Mucosa of descending colon (tissue), 3 donors: Measurements from ENCODE around the gene DMXL1. TPM values are rescaled to one million over a fixed set of nuclear protein-coding genes. Genes with fewer than 3 reads are reported as not detected.

Source experiments
- ATAC-seq: fragments of 200-7000 bp; cut with Tn5 transposase; one replicate; pipeline ENCODE4 v1.9.1; 2020; ENCODE audit warnings: mild to moderate bottlenecking, moderate library complexity
- DNase-seq, 3 donors: peaks; one replicate each; pipeline ENCODE4 v3.0.0-alpha.2; 2020
- H3K36me3 ChIP-seq: fragments of 200-600 bp; one replicate; pipeline ENCODE4 v1.8.0; 2021; ENCODE audit warnings: low read depth, mild to moderate bottlenecking
- H3K4me1 ChIP-seq: fragments of 200-600 bp; one replicate; pipeline ENCODE4 v1.8.0; 2021; ENCODE audit warnings: low read depth, mild to moderate bottlenecking
- H3K4me3 ChIP-seq: fragments of 200-600 bp; one replicate; pipeline ENCODE4 v1.8.0; 2021; ENCODE audit warnings: mild to moderate bottlenecking
- H3K9me3 ChIP-seq: fragments of 200-600 bp; one replicate; pipeline ENCODE4 v1.8.0; 2021; ENCODE audit warnings: mild to moderate bottlenecking
- CTCF ChIP-seq: fragments of 200-600 bp; IDR thresholded peaks from one replicate; pipeline ENCODE4 v1.8.0; 2022; ENCODE audit warnings: antibody characterized with exemption, mild to moderate bottlenecking
- intact Hi-C, 2 donors: fragments of 100-400 bp; cut with DNase I in 1 of 2; cut with micrococcal nuclease in 1 of 2; formaldehyde crosslinking; loops; one replicate each; pipeline versions ENCODE4 v1.11.0 to v1.11.1; 2022; cut with DNase I, micrococcal nuclease
- total RNA-seq, 3 donors: library from RNA; stranded (reverse); fragmentation: NEBNext Ultra II Directional in 2 of 3; extraction: Animal tissue kit (Norgen Biotek cat#: 25700) in 2 of 3; gene quantifications; one replicate each; pipeline versions ENCODE4 v1.2.1 to v1.2.4, GENCODE V29; 2021 to 2023
- donor health status: DM: no; HTN: no; CAD: no; lungs with moderate emphysema.
- donor health status: DM: no; HTN: no; CAD: no.
- donor health status: DM: no; HTN: yes; CAD: no.

Gene DMXL1
- total RNA-seq, 3 donors from 2014 or later, result 34.7 to 60.0 (median 51.0) TPM

GRCh38 chr5:119274767-119275130, 203.9 kb downstream of the DMXL1 start:
- H3K36me3 ChIP-seq, result no peaks in the 10 kb centered on the region
- no peak for TF ChIP-seq CTCF
- ATAC-seq (no peak), DNase-seq (no peak)
- H3K4me1 ChIP-seq, result peaks cover 22% of the 10 kb centered on the region
- H3K9me3 ChIP-seq, result no peaks in the 10 kb centered on the region
- no peak overlapping the region for H3K4me3 ChIP-seq
- intact Hi-C loops, result no loop called here

- no peak for TF ChIP-seq CTCF
- Histone ChIP-seq H3K9me3 (no peaks in the 10 kb centered on the region), H3K36me3 (no peaks in the 10 kb centered on the region), H3K4me3 (no peak overlapping the region), H3K4me1 (peaks cover 22% of the 10 kb centered on the region)
- intact Hi-C loops, result no loop called here
- DNase-seq, result no peak
- ATAC-seq, result no peak
Measured at GRCh38 chr5:119275146-119275545, 204.3 kb downstream of the DMXL1 start.

- Histone ChIP-seq H3K4me3 (no peak overlapping the region), H3K4me1 (peaks cover 22% of the 10 kb centered on the region), H3K36me3 (no peaks in the 10 kb centered on the region), H3K9me3 (no peaks in the 10 kb centered on the region)
- intact Hi-C loops, result no loop called here
- DNase-seq, result no peak
- peak; percentile 20 for ATAC-seq
- TF ChIP-seq CTCF, result no peak
Measured at GRCh38 chr5:119275601-119276173, 204.8 kb downstream of the DMXL1 start.

GRCh38 chr5:119276978-119277377, 206.1 kb downstream of the DMXL1 start:
- Histone ChIP-seq H3K4me1 (peaks cover 22% of the 10 kb centered on the region), H3K9me3 (no peaks in the 10 kb centered on the region), H3K4me3 (no peak overlapping the region), H3K36me3 (no peaks in the 10 kb centered on the region)
- ATAC-seq (no peak), DNase-seq (no peak)
- TF ChIP-seq CTCF, result no peak
- intact Hi-C loops, result no loop called here

- ATAC-seq (no peak), DNase-seq (no peak)
- intact Hi-C loops, result no loop called here
- peaks cover 15% of the 10 kb centered on the region for H3K4me1 ChIP-seq
- TF ChIP-seq CTCF, result no peak
- H3K9me3 ChIP-seq, result no peaks in the 10 kb centered on the region
- H3K4me3 ChIP-seq, result no peak overlapping the region
- no peaks in the 10 kb centered on the region for H3K36me3 ChIP-seq
Measured at GRCh38 chr5:119279093-119279492, 208.2 kb downstream of the DMXL1 start.

GRCh38 chr5:119280380-119280779, 209.5 kb downstream of the DMXL1 start:
- intact Hi-C loops, result no loop called here
- peaks cover 2% of the 10 kb centered on the region for H3K4me1 ChIP-seq
- no peak overlapping the region for H3K4me3 ChIP-seq
- no peaks in the 10 kb centered on the region for H3K36me3 ChIP-seq
- TF ChIP-seq CTCF, result no peak
- DNase-seq (no peak), ATAC-seq (no peak)
- H3K9me3 ChIP-seq, result no peaks in the 10 kb centered on the region
